ENCODE data around the gene AQP7. TPM values are rescaled to one million over a fixed set of nuclear protein-coding genes. Genes with fewer than 3 reads are reported as not detected.

The AQP7 gene
- total and polyA plus RNA-seq, 9 of the 15 experiments (the other 6 are each of a cell fraction or from before 2014, with no cell fraction given): 0.04 to 0.53 (median 0.07) TPM; not detected in 4

- TF ChIP-seq NFE2 (IDR thresholded peaks at IDR 0.05; ENCODE audit: low read depth): no peak
- peak; percentile 25; the same call in 1 of the 2 replicates for TF ChIP-seq ZBTB7A (IDR thresholded peaks at IDR 0.05; ENCODE audit: borderline replicate concordance, control insufficient read depth, low read depth, low read length)
- 0 out of 2 replicates have a peak, but pooled peaks have one; percentile 53 for TF ChIP-seq CBX1 (IDR thresholded peaks at IDR 0.05; ENCODE audit: low read depth)
- TF ChIP-seq CBX3 (IDR thresholded peaks at IDR 0.05; ENCODE audit: borderline replicate concordance in 1 of 2, low read length in 2 of 2): peak in 1 of 2 experiments; percentile 93; a peak in 2 of 3 replicates
- TF ChIP-seq POU5F1 (IDR thresholded peaks at IDR 0.05; ENCODE audit: borderline replicate concordance, low read depth, low read length, partially characterized antibody): no peak
- 0 out of 2 replicates have a peak, but pooled peaks have one; percentile 15 for TF ChIP-seq TFAP4 (CRISPR knock-in tag; IDR thresholded peaks at IDR 0.05; ENCODE audit: borderline replicate concordance)
- no peak for TF ChIP-seq SMARCC2 (IDR thresholded peaks at IDR 0.05; ENCODE audit: low read depth)
- TF ChIP-seq CEBPZ (IDR thresholded peaks at IDR 0.05; ENCODE audit: borderline replicate concordance, low read depth, low read length): peak; percentile 77
- TF ChIP-seq IFI16 (CRISPR knock-in tag; IDR thresholded peaks at IDR 0.05): no peak
- peak; percentile 75; the same call in 1 of the 2 replicates for TF ChIP-seq CBX5 (IDR thresholded peaks at IDR 0.05; ENCODE audit: borderline replicate concordance, low read depth)
- TF ChIP-seq, protein P1, sequence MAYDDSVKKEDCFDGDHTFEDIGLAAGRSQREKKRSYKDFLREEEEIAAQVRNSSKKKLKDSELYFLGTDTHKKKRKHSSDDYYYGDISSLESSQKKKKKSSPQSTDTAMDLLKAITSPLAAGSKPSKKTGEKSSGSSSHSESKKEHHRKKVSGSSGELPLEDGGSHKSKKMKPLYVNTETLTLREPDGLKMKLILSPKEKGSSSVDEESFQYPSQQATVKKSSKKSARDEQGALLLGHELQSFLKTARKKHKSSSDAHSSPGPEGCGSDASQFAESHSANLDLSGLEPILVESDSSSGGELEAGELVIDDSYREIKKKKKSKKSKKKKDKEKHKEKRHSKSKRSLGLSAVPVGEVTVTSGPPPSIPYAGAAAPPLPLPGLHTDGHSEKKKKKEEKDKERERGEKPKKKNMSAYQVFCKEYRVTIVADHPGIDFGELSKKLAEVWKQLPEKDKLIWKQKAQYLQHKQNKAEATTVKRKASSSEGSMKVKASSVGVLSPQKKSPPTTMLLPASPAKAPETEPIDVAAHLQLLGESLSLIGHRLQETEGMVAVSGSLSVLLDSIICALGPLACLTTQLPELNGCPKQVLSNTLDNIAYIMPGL (CRISPR knock-in tag; IDR thresholded peaks at IDR 0.05): no peak
- TF ChIP-seq TRIM24 (IDR thresholded peaks at IDR 0.05): peak in 1 of 2 experiments; percentile 63; a peak in 1 of 4 replicates
- no peak for TF ChIP-seq ZNF12 (CRISPR knock-in tag; IDR thresholded peaks at IDR 0.05)
- TF ChIP-seq PBX2 (CRISPR knock-in tag; IDR thresholded peaks at IDR 0.05; ENCODE audit: low read depth): no peak
- no peak for TF ChIP-seq PBX2 (tag; conservative IDR thresholded peaks at IDR 0.05; ENCODE audit: low read depth)
- TF ChIP-seq STAG1 (CRISPR knock-in tag; IDR thresholded peaks at IDR 0.05; ENCODE audit: borderline replicate concordance): no peak
- no peak for TF ChIP-seq RFX1 (IDR thresholded peaks at IDR 0.05)
- TF ChIP-seq ZFP36 (IDR thresholded peaks at IDR 0.05; ENCODE audit: low read depth, low read length, partially characterized antibody): peak; percentile 93
- peak; percentile 95 for TF ChIP-seq TRIM28 (IDR thresholded peaks at IDR 0.05)
- no peak for TF ChIP-seq SMARCA4 (IDR thresholded peaks at IDR 0.05)
- TF ChIP-seq KLF10 (CRISPR knock-in tag; IDR thresholded peaks at IDR 0.05): no peak
Measured at GRCh38 chr9:33340186-33340585, 62.2 kb downstream of the AQP7 start (continued).
